Fibroblast of mammary gland (primary cell): Measurements from ENCODE around the gene TSACC.
"Not testable (repeated sequence)": the region's sequence is repeated elsewhere in the genome, so short reads cannot be mapped to it uniquely, and the experiment has no call there.

Source experiments
- DNase-seq: peaks from one replicate; pipeline ENCODE4 v3.0.0-alpha.2; 2010; ENCODE audit warnings: low read depth
- H3K4me3 ChIP-seq: 2 replicates; pipeline ENCODE4 v1.5.1; 2011; ENCODE audit warnings: low read depth, mild to moderate bottlenecking, low read length, moderate library complexity; ENCODE audit not compliant: control insufficient read depth
- TF ChIP-seq, protein P1 (sequence below): conservative IDR thresholded peaks from 2 replicates; pipeline ENCODE4 v1.5.1; 2011; ENCODE audit warnings: low read depth, low read length, inconsistent platforms; ENCODE audit not compliant: control insufficient read depth, insufficient read depth

TSACC gene

DNA sequence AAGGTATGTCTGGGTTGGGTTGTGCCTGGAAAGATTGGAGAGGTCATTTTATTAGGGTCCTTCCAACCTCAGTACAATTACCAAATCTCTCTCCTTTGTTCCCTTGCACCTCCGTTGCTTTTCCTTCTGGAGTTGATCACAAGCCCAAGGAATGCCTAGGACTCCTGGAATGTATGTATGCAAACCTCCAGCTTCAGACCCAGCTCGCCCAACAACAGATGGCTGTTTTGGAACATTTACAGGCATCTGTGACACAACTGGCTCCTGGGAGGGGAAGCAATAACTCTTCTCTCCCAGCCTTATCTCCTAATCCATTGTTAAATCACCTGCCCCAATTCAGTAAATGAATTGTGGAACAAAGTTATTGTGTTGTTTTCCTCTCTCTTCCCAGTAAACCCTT, 8.3 kb downstream of the TSACC start:
- peak; percentile 74 for DNase-seq
- no peak overlapping the region for H3K4me3 ChIP-seq
- TF ChIP-seq, protein P1, sequence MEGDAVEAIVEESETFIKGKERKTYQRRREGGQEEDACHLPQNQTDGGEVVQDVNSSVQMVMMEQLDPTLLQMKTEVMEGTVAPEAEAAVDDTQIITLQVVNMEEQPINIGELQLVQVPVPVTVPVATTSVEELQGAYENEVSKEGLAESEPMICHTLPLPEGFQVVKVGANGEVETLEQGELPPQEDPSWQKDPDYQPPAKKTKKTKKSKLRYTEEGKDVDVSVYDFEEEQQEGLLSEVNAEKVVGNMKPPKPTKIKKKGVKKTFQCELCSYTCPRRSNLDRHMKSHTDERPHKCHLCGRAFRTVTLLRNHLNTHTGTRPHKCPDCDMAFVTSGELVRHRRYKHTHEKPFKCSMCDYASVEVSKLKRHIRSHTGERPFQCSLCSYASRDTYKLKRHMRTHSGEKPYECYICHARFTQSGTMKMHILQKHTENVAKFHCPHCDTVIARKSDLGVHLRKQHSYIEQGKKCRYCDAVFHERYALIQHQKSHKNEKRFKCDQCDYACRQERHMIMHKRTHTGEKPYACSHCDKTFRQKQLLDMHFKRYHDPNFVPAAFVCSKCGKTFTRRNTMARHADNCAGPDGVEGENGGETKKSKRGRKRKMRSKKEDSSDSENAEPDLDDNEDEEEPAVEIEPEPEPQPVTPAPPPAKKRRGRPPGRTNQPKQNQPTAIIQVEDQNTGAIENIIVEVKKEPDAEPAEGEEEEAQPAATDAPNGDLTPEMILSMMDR: no peak

DNA sequence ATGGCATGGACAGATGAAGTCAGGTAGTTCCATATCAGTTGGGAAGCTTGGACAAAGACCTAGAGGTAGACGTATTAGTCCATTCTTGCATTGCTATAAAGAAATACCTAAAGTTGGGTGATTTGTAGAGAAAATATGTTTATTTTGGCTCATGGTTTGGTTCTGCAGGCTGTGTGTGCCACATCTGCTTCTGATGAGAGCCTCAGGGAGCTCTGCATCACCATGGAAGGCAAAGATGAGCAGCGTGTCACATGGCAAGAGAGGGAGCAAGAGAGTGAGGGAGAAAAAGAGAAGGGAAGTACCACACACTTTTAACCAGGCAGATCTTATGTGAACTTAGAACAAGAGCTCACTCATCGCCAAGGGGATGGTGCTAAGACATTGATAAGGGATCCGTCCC, 9.0 kb downstream of the TSACC start:
- peak; percentile 92 for DNase-seq
- TF ChIP-seq, protein P1: no peak
- H3K4me3 ChIP-seq: no peak overlapping the region

DNA sequence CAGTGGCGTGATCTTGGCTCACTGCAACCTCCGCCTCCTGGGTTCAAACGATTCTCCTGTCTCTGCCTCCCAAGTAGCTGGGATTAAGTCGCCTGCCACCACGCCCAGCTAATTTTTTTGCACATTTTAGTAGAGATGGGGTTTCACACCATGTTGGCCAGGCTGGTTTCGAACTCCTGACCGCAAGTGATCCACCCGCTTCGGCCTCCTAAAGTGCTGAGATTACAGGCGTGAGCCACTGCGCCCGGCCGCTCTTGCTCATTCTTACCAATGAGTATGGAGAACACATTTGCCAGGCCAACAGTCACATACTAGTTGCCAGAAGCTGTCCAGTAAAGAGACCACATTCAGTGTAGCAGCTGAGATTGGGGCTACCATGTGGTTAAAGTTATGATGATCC, 14.2 kb downstream of the TSACC start:
- not testable (repeated sequence) for H3K4me3 ChIP-seq, DNase-seq

DNA sequence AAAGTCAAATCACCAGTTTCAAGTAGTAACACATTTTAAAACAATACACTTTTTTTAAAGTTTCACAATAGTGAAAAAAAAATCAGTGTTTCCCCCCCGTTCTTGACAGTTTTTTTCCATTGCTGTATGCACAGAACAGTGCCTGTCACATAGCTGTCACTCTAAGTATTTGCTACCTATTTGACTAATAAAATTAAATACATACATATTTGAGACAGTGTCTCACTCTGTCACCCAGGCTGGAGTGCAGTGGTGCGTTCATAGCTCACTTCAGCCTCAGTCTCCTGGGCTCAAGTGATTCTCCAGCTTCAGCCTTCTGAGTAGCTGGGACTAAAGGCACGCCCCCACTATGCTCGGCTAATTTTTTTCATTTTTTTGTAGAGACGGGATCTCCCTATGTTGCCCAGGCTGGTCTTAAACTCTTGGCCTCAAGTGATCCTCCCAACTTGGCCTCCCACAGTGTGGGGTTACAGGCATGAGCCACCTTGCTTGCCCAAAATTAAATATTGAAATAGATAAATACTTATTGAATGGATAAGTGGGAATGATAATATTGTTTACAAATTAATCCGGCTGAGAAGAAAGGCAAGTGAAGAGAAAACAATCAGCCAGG, 18.0 kb downstream of the TSACC start:
- no peak overlapping the region for H3K4me3 ChIP-seq

DNA sequence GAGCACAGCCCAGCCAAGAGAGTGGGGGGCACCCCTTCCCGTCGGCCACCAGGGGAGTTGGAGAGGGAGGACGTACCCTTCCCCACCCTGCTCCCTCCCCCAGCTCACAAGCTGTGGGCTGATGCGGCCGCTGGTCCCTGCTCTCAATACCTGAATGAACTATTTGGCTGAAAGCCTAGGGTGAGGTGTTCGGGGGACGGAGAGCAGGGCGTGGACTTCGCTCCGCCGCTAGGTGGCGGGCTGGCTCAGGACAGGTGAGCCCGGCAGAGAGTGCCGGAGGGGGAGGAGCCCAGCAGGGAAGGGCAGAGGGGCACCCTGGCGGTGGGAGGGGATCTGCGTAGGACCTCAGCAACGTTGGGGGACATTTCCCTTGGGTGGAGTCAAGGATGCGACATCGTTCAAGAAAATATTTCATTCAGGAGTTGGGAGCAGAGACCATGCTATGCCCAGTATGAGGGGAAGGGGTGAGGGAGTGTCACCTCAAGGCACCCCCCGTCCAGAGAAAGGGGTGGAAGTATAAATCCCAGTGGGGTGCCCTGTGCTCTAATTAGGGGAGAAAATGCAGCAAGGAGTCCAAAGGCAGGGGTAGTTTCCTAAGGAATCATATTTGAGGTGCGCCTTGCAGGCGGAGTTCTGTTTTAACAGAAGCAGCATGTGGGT, 18.7 kb downstream of the TSACC start:
- no peak overlapping the region for H3K4me3 ChIP-seq
- no peak for DNase-seq
- TF ChIP-seq, protein P1: peak; percentile 28

More for the DNA sequence above, 18.0 kb downstream of the TSACC start:
- TF ChIP-seq, protein P1: no peak
- no peak for DNase-seq

DNA sequence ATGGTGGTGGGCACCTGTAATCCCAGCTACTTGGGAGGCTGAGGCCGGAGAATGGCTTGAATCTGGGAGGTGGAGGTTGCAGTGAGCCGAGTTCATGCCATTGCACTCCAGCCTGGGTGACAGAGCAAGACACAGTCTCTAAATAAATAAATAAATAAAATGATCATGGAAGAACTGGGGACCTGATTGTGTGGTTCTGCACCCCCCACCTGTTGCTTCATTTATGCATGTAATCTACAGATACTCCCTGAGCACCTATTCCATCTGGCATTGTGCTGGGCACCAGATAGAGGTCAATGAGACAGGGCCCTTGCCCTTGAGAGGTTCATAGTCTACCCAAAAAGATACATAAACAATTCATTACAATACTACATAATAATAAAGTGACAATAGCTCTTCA, 19.7 kb downstream of the TSACC start:
- H3K4me3 ChIP-seq: no peak overlapping the region
- TF ChIP-seq, protein P1: no peak
- DNase-seq: no peak

DNA sequence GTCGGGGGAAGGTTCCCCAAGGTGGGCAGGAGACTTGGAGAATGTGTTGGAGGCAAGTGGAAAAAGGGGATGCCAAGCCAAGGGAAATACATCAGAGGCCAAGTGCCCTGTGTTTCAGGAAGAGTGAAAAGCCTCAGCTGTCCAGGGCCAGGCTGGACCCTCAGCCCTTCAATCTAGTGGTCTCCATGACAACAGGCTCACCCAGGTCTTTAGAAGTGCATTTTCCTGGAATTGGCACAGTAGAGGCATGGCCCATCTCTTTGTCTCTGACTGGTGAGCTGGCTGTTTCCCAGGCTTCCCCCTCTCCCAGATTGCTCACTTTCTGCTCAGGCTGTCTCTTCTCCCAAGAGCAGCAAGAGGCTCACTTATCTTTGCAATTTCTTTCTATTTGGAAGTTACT, 20.3 kb downstream of the TSACC start:
- no peak for DNase-seq
- no peak overlapping the region for H3K4me3 ChIP-seq
- TF ChIP-seq, protein P1: no peak
